ENCODE measurements around the gene TMED4. TPM values are rescaled to one million over a fixed set of nuclear protein-coding genes. Genes with fewer than 3 reads are reported as not detected.

Gene TMED4
- total RNA-seq, 4 donors from 2014 or later, result 133 to 166 (median 153) TPM

- DNase-seq (ENCODE audit: low spot score in 2 of 2), result peak in 1 of 2 donors; percentile 65
- no peak overlapping the region for H3K4me3 ChIP-seq (ENCODE audit: low read depth, poor library complexity, severe bottlenecking)
- TF ChIP-seq POLR2A (IDR thresholded peaks at IDR 0.05) (no peak), CTCF (IDR thresholded peaks at IDR 0.05) (no peak)
- 16 to 25% methylated on average over 6 of the region's 6 CpGs for WGBS, 2 donors
- intact Hi-C loops (cut with DNase I; ENCODE audit: low total_unique reads), result loop anchor here (5.0 kb wide), 1 partner anchor 259 kb away; the partner anchor contains the start of gene H2AZ2
Observed at GRCh38 chr7:44587843-44588711, 6.0 kb upstream of the TMED4 start.

- WGBS, 2 donors, result 89 to 91% methylated on average over 13 of the region's 13 CpGs
- peak in 1 of 2 donors; percentile 57 for DNase-seq (ENCODE audit: low spot score in 2 of 2)
- intact Hi-C loops (cut with DNase I; ENCODE audit: low total_unique reads), result no loop called here
- TF ChIP-seq POLR2A (IDR thresholded peaks at IDR 0.05) (no peak), CTCF (IDR thresholded peaks at IDR 0.05) (no peak)
- H3K4me3 ChIP-seq (ENCODE audit: low read depth, poor library complexity, severe bottlenecking), result no peak overlapping the region
Observed at GRCh38 chr7:44583146-44583865, 1.3 kb upstream of the TMED4 start.

GRCh38 chr7:44580945-44581878 is 819 bp downstream of the TMED4 start:
- WGBS, 2 donors, result 14 to 17% methylated on average over 23 to 28 of the region's 30 CpGs
- peak in 1 of 2 donors; percentile 78 for DNase-seq (ENCODE audit: low spot score in 2 of 2)
- peak overlapping the region; percentile 83 for H3K4me3 ChIP-seq (ENCODE audit: low read depth, poor library complexity, severe bottlenecking)
- intact Hi-C loops (cut with DNase I; ENCODE audit: low total_unique reads), result no loop called here
- TF ChIP-seq POLR2A (IDR thresholded peaks at IDR 0.05) (no peak), CTCF (IDR thresholded peaks at IDR 0.05) (no peak)

GRCh38 chr7:44576228-44576627 is 5.8 kb downstream of the TMED4 start:
- WGBS, 2 donors, result 70 to 77% methylated on average over 2 of the region's 2 CpGs
- intact Hi-C loops (cut with DNase I; ENCODE audit: low total_unique reads), result no loop called here
- DNase-seq (ENCODE audit: low spot score in 2 of 2), result no peak
- H3K4me3 ChIP-seq (ENCODE audit: low read depth, poor library complexity, severe bottlenecking), result no peak overlapping the region
- no peak for TF ChIP-seq POLR2A (IDR thresholded peaks at IDR 0.05)
- TF ChIP-seq CTCF (IDR thresholded peaks at IDR 0.05), result no peak

GRCh38 chr7:44575054-44575453 is 7.0 kb downstream of the TMED4 start:
- intact Hi-C loops (cut with DNase I; ENCODE audit: low total_unique reads), result no loop called here
- DNase-seq (ENCODE audit: low spot score in 2 of 2), result no peak
- H3K4me3 ChIP-seq (ENCODE audit: low read depth, poor library complexity, severe bottlenecking), result no peak overlapping the region
- no peak for TF ChIP-seq CTCF (IDR thresholded peaks at IDR 0.05)
- TF ChIP-seq POLR2A (IDR thresholded peaks at IDR 0.05), result no peak

Data from lower leg skin (tissue), 4 donors.